T-helper 1 cell (primary cell): ENCODE results near the gene ATXN1.
"Not testable (repeated sequence)": the region's sequence is repeated elsewhere in the genome, so short reads cannot be mapped to it uniquely, and the experiment has no call there.

Experiments
- DNase-seq, 5 donors: peaks; one replicate each; pipeline ENCODE4 v3.0.0-alpha.2; 2012 to 2020

The ATXN1 gene

GRCh38 chr6:16637635-16638034 is 123.6 kb downstream of the ATXN1 start:
- DNase-seq: no peak

- no peak for DNase-seq
These were observed 125.3 kb downstream of the ATXN1 start for GRCh38 chr6:16635810-16636602.

GRCh38 chr6:16635291-16635809 is 125.9 kb downstream of the ATXN1 start:
- no peak for DNase-seq

GRCh38 chr6:16634855-16635254 is 126.4 kb downstream of the ATXN1 start:
- DNase-seq: no peak

- DNase-seq: no peak
These were observed 127.3 kb downstream of the ATXN1 start for GRCh38 chr6:16633961-16634360.

- DNase-seq: no peak
These were observed 127.8 kb downstream of the ATXN1 start for GRCh38 chr6:16633465-16633864.

- no peak for DNase-seq
These were observed 129.2 kb downstream of the ATXN1 start for GRCh38 chr6:16632101-16632500.

- no peak for DNase-seq
These were observed 131.1 kb downstream of the ATXN1 start for GRCh38 chr6:16630026-16630643.

GRCh38 chr6:16628580-16628979 is 132.7 kb downstream of the ATXN1 start:
- DNase-seq: not testable (repeated sequence)

GRCh38 chr6:16626650-16627049 is 134.6 kb downstream of the ATXN1 start:
- DNase-seq: no peak

- DNase-seq: no peak
These were observed 135.7 kb downstream of the ATXN1 start for GRCh38 chr6:16625291-16626265.

GRCh38 chr6:16624636-16625290 is 136.5 kb downstream of the ATXN1 start:
- no peak for DNase-seq

GRCh38 chr6:16623731-16624130 is 137.5 kb downstream of the ATXN1 start:
- no peak for DNase-seq

- DNase-seq: no peak
These were observed 138.1 kb downstream of the ATXN1 start for GRCh38 chr6:16623029-16623653.

GRCh38 chr6:16622193-16622592 is 139.1 kb downstream of the ATXN1 start:
- no peak for DNase-seq

GRCh38 chr6:16621002-16621401 is 140.3 kb downstream of the ATXN1 start:
- DNase-seq: no peak

GRCh38 chr6:16619777-16620176 is 141.5 kb downstream of the ATXN1 start:
- peak in 1 of 5 donors; percentile 8 for DNase-seq

GRCh38 chr6:16618962-16619361 is 142.3 kb downstream of the ATXN1 start:
- no peak for DNase-seq

GRCh38 chr6:16615215-16615614 is 146.0 kb downstream of the ATXN1 start:
- DNase-seq: not testable (repeated sequence)

GRCh38 chr6:16614143-16614542 is 147.1 kb downstream of the ATXN1 start:
- not testable (repeated sequence) for DNase-seq

- not testable (repeated sequence) for DNase-seq
These were observed 147.8 kb downstream of the ATXN1 start for GRCh38 chr6:16613504-16613903.

GRCh38 chr6:16608444-16608843 is 152.8 kb downstream of the ATXN1 start:
- DNase-seq: no peak
